ENCODE measurements around the gene ARHGAP9.

- no peak for TF ChIP-seq CTCF (IDR thresholded peaks at IDR 0.05; ENCODE audit: low read length)
- TF ChIP-seq EZH2 (optimal IDR thresholded peaks at IDR 0.05; ENCODE audit: low read depth, low read length), result no peak
Observed at GRCh38 chr12:57446292-57446960, 33.2 kb downstream of the ARHGAP9 start.

All from MM.1S (cell line).